Right atrium auricular region (tissue), 2 donors: ENCODE data around the gene ZNF202. TPM values are rescaled to one million over a fixed set of nuclear protein-coding genes. Genes with fewer than 3 reads are reported as not detected.

Experiments
- DNase-seq: peaks from one replicate; pipeline ENCODE4 v3.0.0-alpha.2; 2019; ENCODE audit warnings: low spot score
- H3K27ac ChIP-seq, 2 donors: fragments of 200-600 bp; sonication (generic); 1 replicate in 1 of 2; 2 replicates in 1 of 2; pipeline ENCODE4 v1.5.1; 2016 to 2019
- H3K27me3 ChIP-seq, 2 donors: fragments of 200-600 bp; sonication (generic); one replicate each; pipeline versions ENCODE4 v1.5.1 to v1.6.0; 2017 to 2019
- H3K36me3 ChIP-seq: fragments of 200-600 bp; sonication (generic); one replicate; pipeline ENCODE4 v1.5.1; 2016
- H3K4me1 ChIP-seq, 2 donors: fragments of 200-600 bp; sonication (generic); one replicate each; pipeline versions ENCODE4 v1.5.1 to v1.6.0; 2017 to 2019
- H3K4me3 ChIP-seq, 2 donors: fragments of 200-600 bp; sonication (generic); 1 replicate in 1 of 2; 2 replicates in 1 of 2; pipeline ENCODE4 v1.5.1; 2017 to 2019; ENCODE audit warnings: mild to moderate bottlenecking in 1 of 2, moderate library complexity in 1 of 2
- H3K9me3 ChIP-seq, 2 donors: fragments of 200-600 bp; sonication (generic); one replicate each; pipeline ENCODE4 v1.5.1; 2019
- total RNA-seq, 2 donors: library from RNA; depleted of rRNA; stranded (reverse); fragments of >200 nt; gene quantifications; one replicate each; pipeline ENCODE4 v1.1.0, GENCODE V29; 2016
- TF ChIP-seq, protein P1 (sequence below), 2 donors: fragments of 200-600 bp; sonication (generic); IDR thresholded peaks; one replicate each; pipeline ENCODE4 v1.5.1; 2019; ENCODE audit warnings: antibody characterized with exemption in 2 of 2

Gene ZNF202
- total RNA-seq, 2 donors from 2014 or later = 1.9 to 4.1 TPM

DNA sequence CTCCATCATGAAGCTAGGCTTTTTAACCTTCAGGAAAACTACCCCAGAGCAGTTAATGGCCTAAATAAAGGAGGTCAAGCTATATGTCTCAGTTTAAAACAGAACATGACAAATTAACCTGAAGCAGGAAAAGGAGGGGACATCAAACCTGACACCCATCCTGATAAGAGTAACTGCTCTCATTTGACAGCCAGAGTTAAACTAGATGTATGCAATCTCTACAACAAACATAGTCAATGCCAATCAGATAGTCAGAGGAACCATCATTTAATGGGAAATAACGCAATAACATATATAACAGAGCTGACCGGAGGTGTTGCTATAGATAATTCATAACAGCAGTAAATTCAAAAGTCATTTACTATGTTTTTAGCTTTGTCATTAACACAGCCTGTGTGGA lies 3.1 kb downstream of the ZNF202 start:
- Histone ChIP-seq H3K9me3 (no peaks in the 10 kb centered on the region), H3K4me3 (no peak overlapping the region), H3K4me1 (peaks cover 0 to 18% of the 10 kb centered on the region in 2 donors), H3K36me3 (peaks cover 4% of the 10 kb centered on the region), H3K27ac (no peak overlapping the region), H3K27me3 (no peaks in the 10 kb centered on the region)
- TF ChIP-seq, protein P1, sequence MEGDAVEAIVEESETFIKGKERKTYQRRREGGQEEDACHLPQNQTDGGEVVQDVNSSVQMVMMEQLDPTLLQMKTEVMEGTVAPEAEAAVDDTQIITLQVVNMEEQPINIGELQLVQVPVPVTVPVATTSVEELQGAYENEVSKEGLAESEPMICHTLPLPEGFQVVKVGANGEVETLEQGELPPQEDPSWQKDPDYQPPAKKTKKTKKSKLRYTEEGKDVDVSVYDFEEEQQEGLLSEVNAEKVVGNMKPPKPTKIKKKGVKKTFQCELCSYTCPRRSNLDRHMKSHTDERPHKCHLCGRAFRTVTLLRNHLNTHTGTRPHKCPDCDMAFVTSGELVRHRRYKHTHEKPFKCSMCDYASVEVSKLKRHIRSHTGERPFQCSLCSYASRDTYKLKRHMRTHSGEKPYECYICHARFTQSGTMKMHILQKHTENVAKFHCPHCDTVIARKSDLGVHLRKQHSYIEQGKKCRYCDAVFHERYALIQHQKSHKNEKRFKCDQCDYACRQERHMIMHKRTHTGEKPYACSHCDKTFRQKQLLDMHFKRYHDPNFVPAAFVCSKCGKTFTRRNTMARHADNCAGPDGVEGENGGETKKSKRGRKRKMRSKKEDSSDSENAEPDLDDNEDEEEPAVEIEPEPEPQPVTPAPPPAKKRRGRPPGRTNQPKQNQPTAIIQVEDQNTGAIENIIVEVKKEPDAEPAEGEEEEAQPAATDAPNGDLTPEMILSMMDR (IDR thresholded peaks at IDR 0.05) = no peak
- DNase-seq = no peak

GRCh38 chr11:123736769-123737168 lies 4.7 kb downstream of the ZNF202 start:
- TF ChIP-seq, protein P1 (IDR thresholded peaks at IDR 0.05) = no peak
- Histone ChIP-seq H3K4me3 (no peak overlapping the region), H3K9me3 (no peaks in the 10 kb centered on the region), H3K36me3 (peaks cover 4% of the 10 kb centered on the region), H3K27me3 (no peaks in the 10 kb centered on the region), H3K4me1 (peaks cover 0 to 11% of the 10 kb centered on the region in 2 donors), H3K27ac (no peak overlapping the region)
- DNase-seq = no peak

- TF ChIP-seq, protein P1 (IDR thresholded peaks at IDR 0.05) = no peak
- DNase-seq = no peak
- Histone ChIP-seq H3K4me1 (no peaks in the 10 kb centered on the region), H3K27me3 (no peaks in the 10 kb centered on the region), H3K4me3 (no peak overlapping the region), H3K36me3 (peaks cover 62% of the 10 kb centered on the region), H3K9me3 (no peaks in the 10 kb centered on the region), H3K27ac (no peak overlapping the region)
Observed at GRCh38 chr11:123729602-123730001, 11.9 kb downstream of the ZNF202 start.

- H3K4me3 ChIP-seq = no peak overlapping the region
- TF ChIP-seq, protein P1 (IDR thresholded peaks at IDR 0.05) = no peak
- DNase-seq = no peak
- H3K27me3 ChIP-seq = no peaks in the 10 kb centered on the region
- H3K4me1 ChIP-seq = no peaks in the 10 kb centered on the region
- H3K9me3 ChIP-seq = no peaks in the 10 kb centered on the region
- no peak overlapping the region for H3K27ac ChIP-seq
- peaks cover 64% of the 10 kb centered on the region for H3K36me3 ChIP-seq
Observed at GRCh38 chr11:123725995-123726655, 15.3 kb downstream of the ZNF202 start.

DNA sequence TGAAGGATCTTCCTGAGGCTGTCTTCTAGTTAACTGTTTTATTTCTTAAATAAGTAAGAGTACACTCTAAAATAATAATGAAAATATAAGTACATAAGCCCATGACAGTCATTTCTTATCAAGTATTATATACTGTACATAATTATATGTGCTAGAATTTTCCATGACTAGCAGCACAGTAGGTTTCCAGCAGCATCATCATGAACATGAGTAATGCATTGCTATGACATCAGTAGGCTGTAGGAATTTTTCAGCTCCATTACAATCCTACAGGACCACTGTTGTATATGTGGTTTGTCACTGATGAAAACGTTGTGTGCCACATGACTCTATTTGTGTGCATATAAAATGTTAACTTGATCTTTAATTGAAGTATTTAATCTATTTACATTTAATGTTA lies 22.0 kb downstream of the ZNF202 start:
- Histone ChIP-seq H3K4me1 (no peaks in the 10 kb centered on the region), H3K27ac (no peak overlapping the region), H3K36me3 (peaks cover under 1% of the 10 kb centered on the region), H3K27me3 (no peaks in the 10 kb centered on the region), H3K9me3 (no peaks in the 10 kb centered on the region), H3K4me3 (no peak overlapping the region)
- DNase-seq = no peak
- TF ChIP-seq, protein P1 (IDR thresholded peaks at IDR 0.05) = no peak

- H3K27me3 ChIP-seq = no peaks in the 10 kb centered on the region
- H3K4me3 ChIP-seq = no peak overlapping the region
- H3K9me3 ChIP-seq = no peaks in the 10 kb centered on the region
- no peak overlapping the region for H3K27ac ChIP-seq
- H3K36me3 ChIP-seq = no peaks in the 10 kb centered on the region
- H3K4me1 ChIP-seq = no peaks in the 10 kb centered on the region
- no peak for DNase-seq
- TF ChIP-seq, protein P1 (IDR thresholded peaks at IDR 0.05) = no peak
Observed at GRCh38 chr11:123718469-123718868, 23.0 kb downstream of the ZNF202 start.
